NCI-H226 (cell line): ENCODE measurements around the gene WIZ.

Experiments used
- DNase-seq: peaks from one replicate; pipeline ENCODE4 v3.0.0-alpha.2; 2015

Gene WIZ

DNA sequence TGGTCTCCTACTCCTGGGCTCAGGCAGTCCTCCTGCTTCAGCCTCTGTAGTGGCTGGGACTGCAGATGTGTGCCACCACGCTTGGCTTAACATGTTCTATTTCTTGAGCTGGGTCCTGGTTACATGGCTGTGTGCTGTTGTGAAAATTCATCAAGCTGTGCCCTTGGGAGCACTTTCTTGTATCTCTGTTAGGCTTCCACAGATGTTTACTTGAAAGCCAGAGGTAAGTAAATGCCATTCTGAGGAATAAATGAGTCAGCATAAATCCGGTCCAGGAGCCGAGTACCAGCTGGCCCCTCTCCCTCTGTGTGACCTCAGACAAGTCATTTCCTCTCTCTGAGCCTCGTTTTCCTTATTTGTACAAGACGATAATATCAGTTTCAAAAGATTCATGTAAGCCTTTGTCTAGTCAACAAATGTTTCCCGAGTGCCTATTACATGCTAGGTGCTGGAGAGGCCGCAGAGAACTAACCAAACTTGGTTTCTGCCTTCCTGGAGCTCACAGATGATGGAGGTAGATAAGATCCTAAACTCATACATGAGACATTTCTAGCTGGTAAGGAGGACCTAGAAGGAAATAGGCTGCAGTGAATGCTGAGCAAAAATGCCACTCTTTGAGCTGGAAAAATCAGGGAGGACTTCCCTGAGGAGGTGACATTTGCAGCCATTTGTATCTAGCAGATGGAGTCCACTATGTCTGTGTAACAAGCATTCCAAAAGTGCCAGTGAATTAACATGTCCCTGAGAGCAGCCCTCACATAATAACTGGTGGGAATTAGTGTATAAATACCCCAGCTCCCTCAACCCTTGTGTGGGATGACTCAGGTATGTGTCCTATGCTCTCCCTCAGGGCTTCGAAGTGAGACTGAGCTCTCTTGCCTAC is 17.3 kb upstream of the WIZ start:
- DNase-seq = peak; percentile 50

DNA sequence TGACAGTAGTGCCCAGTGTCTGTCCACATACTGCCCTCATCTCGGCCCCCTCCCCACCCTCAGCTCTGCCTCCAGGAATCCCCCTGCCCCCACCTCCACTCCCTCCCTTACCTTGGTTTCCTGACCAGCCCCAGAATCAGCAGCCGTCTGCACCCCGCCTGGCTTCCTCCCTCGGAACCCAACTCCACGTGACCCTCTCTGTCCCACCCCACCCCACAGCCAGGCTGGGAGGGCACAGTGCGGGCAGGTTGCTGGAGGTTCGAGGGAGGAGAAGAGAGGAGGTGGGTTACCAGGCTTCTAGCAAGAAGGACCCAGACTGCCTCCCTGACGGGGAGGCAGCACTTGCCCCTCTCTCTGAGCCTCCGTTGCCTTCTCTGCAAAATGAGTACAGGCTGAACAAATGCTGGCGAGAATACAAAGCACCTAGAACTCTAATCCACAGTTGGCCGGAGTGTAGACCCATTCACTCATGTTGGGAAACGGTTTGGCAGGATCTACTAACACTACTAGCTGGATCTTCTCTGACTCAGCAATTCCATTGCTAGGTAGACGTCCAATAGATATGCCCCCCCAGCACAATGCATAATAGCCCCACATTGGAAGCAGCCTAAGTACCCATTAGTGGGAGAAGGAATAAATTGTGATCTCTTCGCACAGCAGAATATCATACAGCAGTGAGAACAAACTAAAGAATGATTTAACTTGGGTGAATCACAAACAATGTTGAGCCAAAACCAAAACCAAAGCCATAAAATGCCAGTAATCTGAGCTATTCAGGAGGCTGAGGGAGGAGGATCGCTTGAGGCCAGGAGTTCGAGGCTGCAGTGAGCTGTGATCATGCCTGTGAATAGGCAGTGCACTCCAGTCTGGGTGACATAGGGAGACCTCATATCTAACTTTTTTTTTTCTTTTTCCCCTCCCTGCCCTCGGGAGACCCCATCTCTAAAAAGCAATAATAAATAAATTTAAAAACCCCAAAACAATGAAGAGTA is 14.9 kb upstream of the WIZ start, which contains the start of gene RASAL3:
TSS of gene RASAL3 (minus strand) at position 151 of the 992 bp plus-strand sequence. CDS start 186 bp downstream, outside the sequence.
- DNase-seq = no peak

DNA sequence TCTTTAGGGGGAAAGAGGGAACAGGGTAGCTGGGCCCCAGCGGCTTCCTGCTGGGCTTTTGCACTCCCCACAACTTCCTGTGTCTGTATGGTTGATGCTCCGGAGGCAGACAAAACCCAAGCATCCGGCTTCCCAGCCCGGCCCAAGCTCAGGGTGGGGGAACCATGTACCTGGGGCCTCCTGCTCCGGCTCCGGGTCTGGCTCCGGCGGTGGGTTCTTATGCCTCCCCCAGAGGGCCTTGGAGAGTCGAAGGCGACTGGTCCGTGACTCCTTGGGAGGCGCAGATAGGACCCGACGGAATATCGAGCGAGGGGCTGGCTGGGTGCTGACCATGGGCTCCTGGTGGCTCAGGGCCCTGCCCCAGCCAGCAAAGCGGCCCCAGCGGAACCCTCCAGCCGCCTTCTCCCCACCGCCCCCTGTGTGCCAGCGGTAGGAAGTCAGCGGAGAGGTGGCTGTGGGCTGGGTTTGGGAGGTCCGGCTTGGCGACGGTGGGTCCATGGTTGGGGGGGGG is 14.2 kb upstream of the WIZ start:
- no peak for DNase-seq

DNA sequence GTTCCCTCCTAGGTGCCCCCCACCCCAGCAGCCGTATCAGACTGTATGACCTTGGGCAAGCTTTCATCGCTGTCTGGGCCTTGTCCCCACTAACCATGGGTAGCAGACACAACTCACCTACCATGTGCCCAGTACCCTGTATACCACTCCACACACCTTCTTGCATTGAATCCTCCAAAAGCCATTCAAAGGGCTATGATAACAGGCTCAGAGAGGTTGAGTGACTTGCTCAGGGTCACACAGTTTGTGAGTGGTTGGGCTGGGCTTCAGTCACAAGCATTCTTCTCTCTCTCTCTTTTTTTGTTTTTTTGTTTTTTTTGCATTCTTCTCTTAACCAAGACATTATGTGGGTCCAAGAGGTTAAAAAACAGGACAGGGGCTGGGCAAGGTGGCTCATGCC is 11.9 kb upstream of the WIZ start:
- no peak for DNase-seq

DNA sequence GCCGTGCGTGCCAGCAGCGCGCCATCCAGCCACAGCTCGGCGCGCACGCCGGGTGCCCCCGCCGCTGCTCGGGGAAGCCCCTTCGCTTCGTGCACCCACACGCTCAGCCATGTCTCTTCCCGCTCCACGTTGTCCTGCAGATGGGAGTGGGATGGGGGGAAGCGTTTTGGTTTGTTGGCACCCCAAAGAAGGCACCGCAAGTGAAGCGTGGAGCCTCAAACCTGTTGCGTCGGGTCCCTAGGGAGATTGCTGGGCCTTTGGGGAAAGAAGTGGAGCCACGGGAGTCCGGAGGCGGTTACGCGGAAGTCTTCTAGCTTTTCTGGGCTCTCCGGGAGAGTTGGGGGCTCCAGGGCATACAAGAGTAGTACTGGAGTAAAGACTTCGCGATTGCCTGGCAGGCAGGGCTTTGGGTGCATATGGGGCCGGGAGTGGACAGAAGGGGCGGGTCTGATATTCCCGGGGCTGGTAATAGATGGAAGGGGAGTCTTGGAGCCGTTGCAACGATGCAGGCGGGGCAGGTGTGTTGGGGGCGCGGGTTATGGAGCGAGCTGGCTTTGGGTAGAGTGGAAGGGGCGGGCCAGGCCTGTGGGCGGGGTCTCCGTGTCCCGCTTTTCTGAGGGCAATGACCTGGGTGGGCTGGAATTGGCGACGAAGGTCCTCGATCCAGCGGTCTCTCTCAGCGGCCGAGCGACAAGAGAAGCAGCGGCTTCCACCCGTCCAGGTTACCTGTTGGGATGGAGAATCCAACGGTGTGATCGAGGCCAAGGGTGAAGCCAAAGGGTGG is 8.1 kb upstream of the WIZ start:
- no peak for DNase-seq

DNA sequence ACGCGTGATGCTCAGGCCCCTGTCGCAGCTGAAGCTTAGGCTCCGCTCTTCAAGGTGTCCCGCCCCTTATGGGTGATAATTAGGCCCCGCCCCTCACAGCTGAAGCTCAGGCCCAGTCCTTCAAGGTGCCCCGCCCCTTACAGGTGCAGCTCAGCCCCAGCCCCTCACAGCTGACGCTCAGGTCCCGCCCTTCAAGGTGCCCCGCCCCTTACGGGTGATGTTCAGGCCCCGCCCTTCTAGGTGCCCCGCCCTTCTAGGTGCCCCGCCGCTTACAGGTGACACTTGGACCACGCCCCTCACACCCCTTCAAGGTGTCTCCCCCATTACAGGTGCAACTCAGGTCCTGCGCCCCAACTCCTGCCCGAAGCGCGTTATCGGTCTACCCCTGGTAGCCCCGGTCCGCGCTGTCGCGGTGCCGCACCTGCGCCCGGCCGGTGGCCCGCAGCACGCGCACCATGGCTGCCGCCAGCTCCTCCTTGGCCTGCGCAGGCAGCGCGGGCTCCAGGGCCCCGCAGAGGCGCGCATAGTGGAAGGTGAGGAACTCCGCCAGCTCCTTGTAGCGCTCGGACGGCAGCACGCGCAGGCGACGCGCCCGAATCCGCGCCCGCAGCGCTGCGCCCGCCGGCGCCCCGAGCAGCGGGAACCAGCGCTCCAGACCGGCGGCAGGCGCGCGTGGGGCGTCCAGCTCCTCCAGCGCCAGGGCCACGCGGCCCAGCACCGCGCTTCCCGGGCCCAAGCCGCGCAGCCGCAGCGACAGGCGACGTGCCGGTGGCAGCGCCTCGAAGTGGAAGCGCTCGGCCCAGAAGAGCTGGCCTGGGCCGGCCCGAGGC is 7.3 kb upstream of the WIZ start:
- DNase-seq = no peak

DNA sequence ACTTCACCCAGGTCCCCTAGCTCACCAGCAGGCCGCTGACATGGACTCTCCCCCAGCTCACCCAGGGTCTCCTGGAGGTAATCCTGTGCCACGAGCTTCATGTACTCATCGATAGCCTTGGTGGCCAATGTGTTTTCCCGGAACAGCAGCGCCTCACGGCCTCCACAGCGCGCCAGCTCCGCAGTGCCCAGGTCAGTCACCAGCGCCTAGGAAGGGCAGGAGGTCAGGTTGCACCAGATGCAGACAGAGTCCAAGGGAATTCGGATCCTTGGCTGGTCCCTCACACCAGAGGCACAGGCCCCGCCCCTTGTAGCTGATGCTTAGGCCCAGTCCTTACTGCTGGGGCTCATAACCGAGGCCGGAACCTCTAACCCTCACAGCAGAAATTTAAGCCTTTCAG is 6.7 kb upstream of the WIZ start:
- no peak for DNase-seq

DNA sequence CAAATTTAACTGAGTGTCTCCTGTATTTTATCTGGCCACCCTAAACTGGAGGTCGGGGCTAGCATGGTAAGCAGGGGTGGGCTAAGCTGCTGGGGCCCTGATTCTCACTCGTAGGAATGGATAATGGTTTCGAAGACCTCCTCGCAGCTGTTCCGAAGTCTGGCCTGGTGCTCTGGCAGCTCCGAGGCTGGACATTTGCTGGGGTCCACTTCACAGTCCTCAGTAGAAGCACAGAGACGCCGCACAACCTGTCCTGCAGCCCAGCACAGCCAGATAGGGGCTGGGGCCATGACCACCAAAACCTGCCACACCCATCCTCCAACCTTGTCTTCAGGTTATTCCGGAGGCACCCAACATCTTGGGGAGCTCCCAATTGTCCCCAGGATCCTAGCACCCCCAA is 6.2 kb upstream of the WIZ start:
- no peak for DNase-seq

DNA sequence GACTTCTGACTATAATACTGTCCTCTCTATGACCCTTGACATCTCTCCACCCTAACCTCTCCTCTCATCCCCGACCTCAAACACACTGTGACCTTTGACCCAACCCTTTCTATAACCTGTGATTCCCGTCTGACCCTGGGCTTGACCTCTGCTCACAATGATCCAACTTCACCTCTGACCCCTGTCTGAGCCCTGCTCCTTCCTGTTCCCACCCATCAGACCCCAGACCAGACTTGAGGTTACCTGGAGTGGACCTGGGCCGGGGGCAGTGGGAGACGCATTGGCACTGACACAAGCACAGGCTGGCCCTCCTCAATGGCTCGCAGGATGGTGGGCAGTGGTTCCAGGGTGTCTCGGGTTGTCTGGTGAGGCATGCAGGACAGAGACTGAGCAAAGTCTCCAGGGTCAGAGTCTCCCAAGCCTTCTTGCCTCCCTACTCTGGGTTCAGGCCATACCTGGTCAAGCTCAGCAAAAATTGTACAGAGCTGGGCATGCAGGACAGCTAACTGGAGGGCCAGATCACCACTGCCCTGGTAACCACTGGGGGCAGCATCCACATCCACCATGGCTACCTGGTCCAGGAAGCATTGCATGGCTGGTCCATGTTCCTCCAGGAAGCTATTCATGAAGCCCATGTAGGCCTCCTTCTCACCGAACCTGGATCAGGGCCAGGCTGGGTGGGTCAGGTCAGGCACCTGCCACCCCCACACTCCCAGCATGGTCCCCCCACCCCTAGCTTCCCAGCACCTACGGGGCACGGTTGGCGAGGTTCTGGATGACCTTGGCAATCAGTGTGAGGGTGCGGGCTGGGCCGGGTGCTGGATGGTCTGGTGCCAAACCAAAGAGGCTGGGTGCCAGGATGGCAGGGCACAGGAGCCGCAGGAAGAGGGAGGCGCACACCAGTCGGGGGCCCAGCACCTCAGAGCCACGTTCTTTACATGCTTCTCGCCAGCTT is 4.4 kb upstream of the WIZ start:
- DNase-seq = no peak

DNA sequence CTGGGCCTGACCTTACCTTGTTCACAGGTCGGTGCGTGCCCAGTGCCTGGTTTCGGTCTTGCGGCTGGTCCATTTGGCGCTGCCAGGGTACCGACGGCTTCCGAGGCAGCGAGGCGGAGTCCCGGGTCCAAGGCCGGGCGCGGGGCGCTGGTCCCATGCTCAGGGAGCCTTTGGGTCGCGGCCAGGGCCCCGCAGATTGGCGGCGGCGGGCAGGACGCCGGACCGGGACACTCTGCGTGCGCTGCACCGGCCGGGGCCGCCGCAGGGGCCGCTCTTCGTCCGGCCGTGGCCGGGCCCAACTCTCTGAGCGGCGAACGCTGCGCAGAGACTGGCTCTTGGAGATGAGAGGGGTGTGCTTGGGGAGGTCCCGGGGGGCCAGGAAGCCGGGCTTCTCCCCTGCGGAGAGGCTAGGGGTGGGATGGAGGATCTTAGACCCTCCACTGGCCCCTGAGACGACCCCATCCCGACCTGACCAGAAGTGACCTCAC is 3.4 kb upstream of the WIZ start:
- DNase-seq = no peak

DNA sequence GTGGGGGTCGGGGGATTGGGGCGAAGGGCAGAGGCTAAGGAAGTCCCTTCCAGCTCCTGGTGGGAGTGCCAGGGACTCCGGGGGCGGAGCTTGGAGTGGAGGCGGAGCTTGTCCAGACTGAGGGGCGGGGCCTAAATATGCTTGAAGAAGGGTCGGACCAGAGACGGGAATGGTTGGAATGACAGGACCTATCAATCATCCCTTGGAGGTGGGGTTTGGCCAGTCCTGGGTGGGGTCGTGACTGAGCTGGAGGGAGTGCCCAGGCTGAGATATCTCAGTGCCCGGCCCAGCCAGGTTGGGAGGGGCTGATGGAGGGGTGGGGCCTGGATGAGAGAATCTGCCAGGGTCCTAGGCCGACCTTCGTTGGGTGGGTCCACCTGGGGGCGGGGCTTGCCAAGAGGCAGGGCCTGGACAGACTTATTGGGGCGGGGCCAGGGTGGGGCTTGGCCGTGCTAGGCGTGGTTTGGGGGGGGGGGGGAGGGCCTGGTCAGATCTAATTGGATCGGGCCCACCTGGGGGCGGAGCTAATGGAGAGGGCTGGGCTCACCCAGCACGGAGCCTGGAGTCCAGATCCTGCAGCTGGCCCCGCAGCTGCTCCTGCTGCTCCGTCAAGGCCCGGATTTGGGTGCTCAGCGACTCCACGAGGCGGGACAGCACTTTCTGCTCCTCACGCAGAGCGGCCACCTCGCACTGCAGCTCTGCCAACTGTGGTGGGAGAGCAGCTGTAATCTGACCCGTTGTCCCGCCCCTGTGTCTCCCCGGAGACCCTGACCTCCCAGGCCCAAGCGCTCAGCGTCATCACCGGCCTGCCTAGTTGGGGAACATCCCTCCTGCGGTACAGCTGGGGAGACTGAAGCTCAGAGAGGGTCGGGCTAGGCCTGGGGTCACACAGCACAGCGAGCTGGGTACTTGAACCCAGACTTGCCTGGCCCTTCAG is 2.6 kb upstream of the WIZ start:
- peak; percentile 87 for DNase-seq

DNA sequence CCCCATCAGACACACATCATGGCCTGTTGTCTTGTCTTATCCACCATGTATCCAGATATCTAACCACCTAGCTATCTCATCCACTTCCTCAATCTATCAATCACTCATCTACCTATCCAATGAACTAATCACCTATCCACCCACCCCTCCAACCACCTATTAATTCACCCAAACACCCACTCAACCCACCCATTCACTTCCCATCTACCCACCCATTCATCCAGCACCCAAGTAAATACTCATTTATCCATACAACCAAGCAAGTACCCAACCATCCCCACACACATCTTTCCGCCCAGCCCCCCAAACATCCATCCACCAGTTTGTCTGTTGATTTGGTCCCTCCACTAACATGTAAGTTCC is 753 bp upstream of the WIZ start:
- DNase-seq = no peak

DNA sequence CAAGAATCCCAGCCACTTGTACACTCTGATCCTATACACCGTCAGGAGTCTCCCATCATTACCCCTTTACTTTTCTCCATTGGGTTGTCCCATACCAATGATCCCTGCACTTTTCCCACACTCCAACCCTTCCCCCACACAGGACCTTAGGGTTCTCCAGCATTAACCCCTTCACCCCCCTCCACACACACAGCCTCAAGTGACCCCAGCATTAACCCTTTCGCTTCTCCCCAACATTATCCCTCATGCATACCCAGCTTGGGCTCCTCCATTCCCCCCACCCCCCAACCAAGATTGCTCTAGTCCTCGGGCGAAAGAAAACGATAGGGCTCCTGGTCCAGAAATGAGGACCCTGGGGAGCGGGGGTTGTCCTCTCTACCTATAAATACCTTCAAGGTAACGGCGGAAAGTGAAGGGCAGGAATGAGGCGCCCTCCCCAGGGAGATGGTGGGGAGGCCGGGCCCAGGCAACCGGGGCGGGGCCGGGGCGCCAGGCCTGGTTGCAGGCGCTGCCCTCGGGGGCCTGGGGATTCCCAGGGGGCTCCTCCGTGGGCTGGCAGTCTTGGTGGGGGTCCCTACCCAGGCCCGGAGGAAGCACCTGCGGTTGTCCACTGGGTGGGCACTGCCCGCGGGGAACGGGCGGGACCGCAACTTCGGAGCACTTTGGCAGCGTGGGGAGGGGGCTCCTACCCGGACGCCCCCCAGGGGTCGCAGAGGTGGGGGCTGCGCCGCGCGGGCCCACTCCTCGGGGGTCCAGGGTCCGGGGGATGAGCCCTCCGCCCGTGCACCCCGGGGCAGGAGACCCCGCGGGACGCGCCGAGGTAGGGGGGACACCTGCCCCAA is 757 bp downstream of the WIZ start:
- no peak for DNase-seq

DNA sequence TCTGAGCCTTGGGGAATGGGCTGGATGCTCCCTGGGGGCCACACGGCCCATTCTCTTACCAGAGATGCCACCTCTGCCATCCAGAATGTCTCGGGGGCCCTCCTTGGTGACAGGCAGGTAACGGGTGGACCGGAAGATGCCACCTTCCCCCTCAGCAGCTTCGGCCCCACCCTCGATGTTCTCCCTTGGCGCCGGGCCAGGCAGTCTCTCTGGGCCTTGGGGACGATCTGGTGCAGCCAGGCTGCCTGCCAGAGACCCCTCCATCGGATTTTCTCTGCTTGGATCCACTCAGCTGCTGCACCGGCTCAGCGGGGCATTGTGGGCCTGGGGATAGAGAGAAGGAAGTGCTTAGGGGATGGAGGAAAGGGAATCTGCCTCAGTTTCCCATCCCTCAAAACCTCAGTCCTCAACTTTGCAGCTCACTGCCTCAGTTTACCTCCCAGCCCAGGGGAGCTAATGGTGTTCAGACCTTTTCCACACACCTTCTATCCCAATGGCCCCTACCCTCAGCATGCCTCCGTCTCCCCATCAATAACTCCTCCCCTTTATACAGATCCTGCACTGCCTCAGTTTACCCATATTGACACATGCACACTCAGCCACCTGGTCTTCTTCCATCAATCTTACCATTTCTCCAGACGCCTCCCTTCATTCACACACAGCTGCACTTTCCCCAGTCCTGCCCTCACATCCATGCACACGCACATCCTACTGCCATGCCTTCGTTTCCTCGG is 1.5 kb downstream of the WIZ start:
- no peak for DNase-seq

DNA sequence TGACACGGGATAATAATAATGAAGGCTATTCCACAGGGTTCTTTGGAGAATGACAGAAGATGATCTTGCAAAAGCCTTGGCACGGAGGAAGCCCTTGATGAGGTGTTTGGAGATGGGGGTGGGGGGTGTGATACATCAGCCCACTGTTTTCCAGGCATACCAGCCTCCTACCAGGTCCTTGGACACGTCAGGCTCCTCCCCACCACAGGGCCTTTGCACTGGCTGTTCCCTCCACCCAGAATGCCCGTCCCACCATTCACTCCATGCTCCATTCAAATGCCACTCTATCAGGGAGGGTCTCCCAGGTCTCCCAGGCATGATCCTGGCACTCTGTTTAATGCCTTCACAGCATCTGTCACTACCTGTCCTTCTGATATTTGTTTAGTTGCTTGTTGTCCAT is 2.7 kb downstream of the WIZ start:
- DNase-seq = no peak

DNA sequence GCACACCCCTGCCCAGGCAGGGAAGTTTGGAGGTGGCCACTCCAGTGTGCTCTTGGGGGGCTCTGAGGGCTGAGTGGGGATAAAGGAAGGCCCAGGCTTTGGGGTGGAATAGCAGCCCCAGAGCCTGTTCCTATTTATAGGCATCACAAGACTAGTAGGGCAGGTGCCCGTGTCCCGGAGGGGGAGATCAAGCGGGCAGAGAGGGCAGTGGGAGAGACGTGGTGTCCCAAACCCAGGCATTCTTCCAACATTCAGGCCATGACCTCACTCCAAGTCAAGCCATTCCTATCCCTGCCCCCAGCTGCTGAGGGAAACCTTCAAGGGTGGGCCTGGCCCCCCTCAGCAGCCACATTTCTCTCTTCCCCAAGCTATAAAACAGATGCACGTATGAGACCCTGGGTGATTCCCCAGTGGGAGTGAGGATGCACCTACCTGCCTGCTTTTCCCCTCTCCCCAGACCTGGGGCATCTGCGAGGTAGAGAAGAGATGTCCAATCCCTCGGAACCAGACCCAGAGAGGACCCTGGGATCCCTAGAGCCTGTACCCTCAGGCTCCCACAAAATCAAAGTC is 3.9 kb downstream of the WIZ start:
- DNase-seq = no peak

DNA sequence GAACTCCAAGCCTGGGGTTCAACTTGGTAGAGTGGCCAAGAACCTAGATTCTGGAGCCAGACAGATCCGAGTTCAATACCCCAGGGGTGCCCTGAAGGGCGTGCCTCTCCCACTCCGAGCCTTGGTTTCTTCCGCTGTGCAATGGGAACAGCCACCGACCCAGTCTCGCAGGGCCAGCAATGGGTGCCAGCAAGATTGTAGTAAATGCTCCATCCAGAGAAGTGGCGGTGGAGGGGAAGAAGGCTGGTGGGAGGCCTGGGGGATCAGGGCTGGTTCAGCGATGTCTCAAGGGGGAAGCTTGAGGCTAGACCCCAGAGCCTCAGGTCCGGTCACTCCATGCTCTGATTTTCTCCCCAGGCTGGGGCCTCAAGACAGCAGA is 4.5 kb downstream of the WIZ start:
- no peak for DNase-seq
